22Rv1 (cell line): ENCODE data around the gene RAB40A.

ENCODE experiments used
- ZFX ChIP-seq: fragments of 450-650 bp; IDR thresholded peaks from 2 replicates; pipeline ENCODE4 v1.6.1; 2017; ENCODE audit warnings: antibody characterized with exemption, borderline replicate concordance
- TF ChIP-seq, protein P1 (sequence below): fragments of 450-650 bp; IDR thresholded peaks from 2 replicates; pipeline ENCODE4 v1.5.1; 2017; ENCODE audit warnings: mild to moderate bottlenecking

DNA sequence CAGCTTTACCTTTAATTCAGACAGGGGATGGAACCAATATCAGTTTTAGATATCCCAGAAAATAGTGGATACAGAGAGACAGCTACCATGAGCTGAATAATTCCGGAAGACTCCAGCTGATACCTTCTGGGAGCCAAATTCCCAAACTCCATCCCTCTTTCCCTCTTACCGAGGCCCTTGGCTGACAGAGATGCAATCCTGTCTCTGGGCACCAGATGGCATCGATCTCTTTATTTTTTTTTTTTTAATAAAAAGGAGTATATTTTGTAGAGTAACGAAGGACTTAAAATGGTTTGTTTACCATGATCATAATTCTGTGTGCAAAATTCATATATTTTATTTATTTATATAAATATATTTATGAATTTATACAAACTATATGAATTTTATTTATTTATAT lies 31.0 kb downstream of the RAB40A start:
- TF ChIP-seq, protein P1, sequence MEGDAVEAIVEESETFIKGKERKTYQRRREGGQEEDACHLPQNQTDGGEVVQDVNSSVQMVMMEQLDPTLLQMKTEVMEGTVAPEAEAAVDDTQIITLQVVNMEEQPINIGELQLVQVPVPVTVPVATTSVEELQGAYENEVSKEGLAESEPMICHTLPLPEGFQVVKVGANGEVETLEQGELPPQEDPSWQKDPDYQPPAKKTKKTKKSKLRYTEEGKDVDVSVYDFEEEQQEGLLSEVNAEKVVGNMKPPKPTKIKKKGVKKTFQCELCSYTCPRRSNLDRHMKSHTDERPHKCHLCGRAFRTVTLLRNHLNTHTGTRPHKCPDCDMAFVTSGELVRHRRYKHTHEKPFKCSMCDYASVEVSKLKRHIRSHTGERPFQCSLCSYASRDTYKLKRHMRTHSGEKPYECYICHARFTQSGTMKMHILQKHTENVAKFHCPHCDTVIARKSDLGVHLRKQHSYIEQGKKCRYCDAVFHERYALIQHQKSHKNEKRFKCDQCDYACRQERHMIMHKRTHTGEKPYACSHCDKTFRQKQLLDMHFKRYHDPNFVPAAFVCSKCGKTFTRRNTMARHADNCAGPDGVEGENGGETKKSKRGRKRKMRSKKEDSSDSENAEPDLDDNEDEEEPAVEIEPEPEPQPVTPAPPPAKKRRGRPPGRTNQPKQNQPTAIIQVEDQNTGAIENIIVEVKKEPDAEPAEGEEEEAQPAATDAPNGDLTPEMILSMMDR, result peak; percentile 28
- TF ChIP-seq ZFX, result no peak
